AG09309 (cell line): ENCODE measurements around the gene CDK15.

Source experiments
- DNase-seq: peaks from one replicate; pipeline ENCODE4 v3.0.0-alpha.2; 2010; ENCODE audit warnings: low read depth
- H3K4me3 ChIP-seq: 2 replicates; pipeline ENCODE4 v1.5.1; 2011; ENCODE audit warnings: mild to moderate bottlenecking, low read depth, low read length, moderate library complexity; ENCODE audit not compliant: control insufficient read depth
- TF ChIP-seq, protein P1 (sequence below): IDR thresholded peaks from 2 replicates; pipeline ENCODE4 v1.5.1; 2011; ENCODE audit warnings: mild to moderate bottlenecking, low read depth, low read length, inconsistent platforms; ENCODE audit not compliant: insufficient read depth, control insufficient read depth; ENCODE audit errors: missing control alignments

The CDK15 gene

DNA sequence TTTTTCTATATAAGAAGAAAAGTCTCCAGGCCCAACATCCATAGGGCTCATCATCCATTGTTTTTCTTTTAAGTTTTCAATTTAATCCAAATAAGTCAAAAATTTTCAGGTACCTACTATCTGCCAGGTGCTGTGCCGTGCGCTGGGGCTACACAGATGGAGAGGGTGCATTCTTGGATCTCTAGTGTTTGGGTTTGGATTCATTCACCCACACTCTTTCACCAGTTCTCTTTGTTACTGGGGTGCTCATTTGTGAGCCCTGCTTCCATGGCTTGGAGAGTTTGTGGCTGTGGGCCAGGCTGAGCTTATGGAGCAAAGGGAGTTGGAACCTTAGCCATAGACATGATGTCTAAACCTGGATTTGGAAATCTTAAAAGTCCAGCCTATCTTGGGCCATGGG lies 51.0 kb downstream of the CDK15 start:
- no peak overlapping the region for H3K4me3 ChIP-seq
- DNase-seq, result no peak
- TF ChIP-seq, protein P1, sequence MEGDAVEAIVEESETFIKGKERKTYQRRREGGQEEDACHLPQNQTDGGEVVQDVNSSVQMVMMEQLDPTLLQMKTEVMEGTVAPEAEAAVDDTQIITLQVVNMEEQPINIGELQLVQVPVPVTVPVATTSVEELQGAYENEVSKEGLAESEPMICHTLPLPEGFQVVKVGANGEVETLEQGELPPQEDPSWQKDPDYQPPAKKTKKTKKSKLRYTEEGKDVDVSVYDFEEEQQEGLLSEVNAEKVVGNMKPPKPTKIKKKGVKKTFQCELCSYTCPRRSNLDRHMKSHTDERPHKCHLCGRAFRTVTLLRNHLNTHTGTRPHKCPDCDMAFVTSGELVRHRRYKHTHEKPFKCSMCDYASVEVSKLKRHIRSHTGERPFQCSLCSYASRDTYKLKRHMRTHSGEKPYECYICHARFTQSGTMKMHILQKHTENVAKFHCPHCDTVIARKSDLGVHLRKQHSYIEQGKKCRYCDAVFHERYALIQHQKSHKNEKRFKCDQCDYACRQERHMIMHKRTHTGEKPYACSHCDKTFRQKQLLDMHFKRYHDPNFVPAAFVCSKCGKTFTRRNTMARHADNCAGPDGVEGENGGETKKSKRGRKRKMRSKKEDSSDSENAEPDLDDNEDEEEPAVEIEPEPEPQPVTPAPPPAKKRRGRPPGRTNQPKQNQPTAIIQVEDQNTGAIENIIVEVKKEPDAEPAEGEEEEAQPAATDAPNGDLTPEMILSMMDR, result no peak

- no peak overlapping the region for H3K4me3 ChIP-seq
- TF ChIP-seq, protein P1, result no peak
- no peak for DNase-seq
Measured at GRCh38 chr2:201858281-201859184, 52.2 kb downstream of the CDK15 start.

DNA sequence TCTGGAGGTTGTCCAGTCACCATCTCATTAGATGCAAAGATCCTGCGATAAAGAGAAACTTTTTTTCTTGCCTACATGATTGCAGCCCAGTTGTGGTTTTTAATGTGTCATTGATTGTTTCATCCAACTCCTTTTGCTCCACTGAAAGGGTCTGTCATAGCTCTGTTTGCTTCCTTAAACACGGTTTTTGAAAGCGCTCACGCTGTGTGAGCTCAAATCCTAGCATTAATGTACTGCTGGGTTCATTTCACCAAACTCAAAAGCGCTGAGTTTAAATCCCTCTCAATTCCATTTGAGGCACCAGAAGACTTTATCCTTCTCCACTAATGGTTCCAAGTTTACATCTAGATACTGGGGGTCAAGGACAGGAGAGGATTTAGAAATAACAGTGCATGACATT lies 53.6 kb downstream of the CDK15 start:
- no peak for DNase-seq
- TF ChIP-seq, protein P1, result no peak
- no peak overlapping the region for H3K4me3 ChIP-seq

GRCh38 chr2:201860636-201861066 lies 54.3 kb downstream of the CDK15 start:
- TF ChIP-seq, protein P1, result peak; percentile 83

DNA sequence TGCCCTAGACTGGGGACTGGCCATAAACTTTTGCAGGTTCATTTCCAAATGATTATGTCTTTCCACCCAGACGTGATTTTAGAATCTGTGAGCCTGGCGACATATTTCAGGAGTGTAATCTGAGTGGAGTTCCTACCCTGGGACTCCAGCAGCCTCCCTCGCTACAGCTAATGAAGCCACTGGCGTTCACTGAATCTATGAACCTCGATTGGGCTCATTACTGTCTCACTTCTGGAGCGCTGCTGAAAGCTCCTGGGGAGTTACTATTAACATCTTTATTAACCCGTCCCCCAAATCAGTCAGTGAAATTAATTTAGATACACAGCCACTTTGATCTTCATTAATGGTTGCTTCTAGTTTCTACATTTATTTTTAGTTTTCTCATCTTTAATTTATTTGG lies 56.5 kb downstream of the CDK15 start:
- no peak for DNase-seq
- TF ChIP-seq, protein P1, result no peak
- no peak overlapping the region for H3K4me3 ChIP-seq

More at GRCh38 chr2:201860636-201861066, 54.3 kb downstream of the CDK15 start:
- no peak overlapping the region for H3K4me3 ChIP-seq
- DNase-seq, result no peak

GRCh38 chr2:201866643-201867473 lies 60.5 kb downstream of the CDK15 start:
- TF ChIP-seq, protein P1, result no peak
- H3K4me3 ChIP-seq, result no peak overlapping the region
- no peak for DNase-seq
